Measurements from ENCODE around the gene IL10RB.

GRCh38 chr21:33244082-33244778 lies 21.9 kb upstream of the IL10RB start:
- TF ChIP-seq CTCF (conservative IDR thresholded peaks at IDR 0.05 in 1 of 2, IDR thresholded peaks at IDR 0.05 in 1 of 2; ENCODE audit: extremely low read depth in 1 of 2, insufficient read depth in 1 of 2, low read depth in 1 of 2, low read length in 2 of 2) (no peak), EZH2 (IDR thresholded peaks at IDR 0.05; ENCODE audit: borderline replicate concordance, low read length) (no peak)

Measured in mammary epithelial cell (primary cell).